SK-N-SH (cell line): ENCODE measurements around the gene SMIM29.

Experiments
- EP300 ChIP-seq, 2 experiments: IDR thresholded peaks; 2 replicates each; pipeline versions ENCODE4 v1.4.0 to v1.6.1; 2012; ENCODE audit warnings: borderline replicate concordance in 1 of 2, low read depth in 1 of 2, low read length in 1 of 2
- MAX ChIP-seq: IDR thresholded peaks from 2 replicates; pipeline ENCODE4 v1.4.0; 2012; ENCODE audit warnings: low read depth
- POLR2AphosphoS5 ChIP-seq: IDR thresholded peaks from 2 replicates; pipeline ENCODE4 v1.6.1; 2012; ENCODE audit warnings: low read depth, low read length
- SIN3A ChIP-seq: IDR thresholded peaks from 2 replicates; pipeline ENCODE4 v1.6.1; 2012; ENCODE audit warnings: low read depth, mild to moderate bottlenecking, low read length, moderate library complexity, borderline replicate concordance
- SMC3 ChIP-seq: IDR thresholded peaks from 2 replicates; pipeline ENCODE4 v1.6.1; 2012; ENCODE audit warnings: low read depth, low read length, improper control_type of control experiment
- TEAD4 ChIP-seq: IDR thresholded peaks from 2 replicates; pipeline ENCODE4 v1.4.0; 2012; ENCODE audit warnings: mild to moderate bottlenecking, borderline replicate concordance; ENCODE audit not compliant: insufficient read depth
- YY1 ChIP-seq: IDR thresholded peaks from 2 replicates; pipeline ENCODE4 v1.4.0; 2012; ENCODE audit warnings: low read depth, mild to moderate bottlenecking

- TF ChIP-seq SMC3 (no peak), TEAD4 (no peak), SIN3A (no peak), POLR2AphosphoS5 (no peak), MAX (no peak), EP300 (IDR thresholded peaks at IDR 0.05; ENCODE audit: borderline replicate concordance in 1 of 2, low read depth in 1 of 2, low read length in 1 of 2) (no peak), YY1 (no peak)
Measured at GRCh38 chr6:34196833-34197195, 52.0 kb downstream of the SMIM29 start.
